H9 (cell line): Measurements from ENCODE around the gene RHBDL2. TPM values are rescaled to one million over a fixed set of nuclear protein-coding genes. Genes with fewer than 3 reads are reported as not detected.
A peak's percentile ranks its signal among the peaks of the same experiment; 100 is the strongest.

Source experiments
- DNase-seq: peaks from one replicate; pipeline ENCODE4 v3.0.0-alpha.2; 2017
- H2AFZ ChIP-seq: one replicate; pipeline ENCODE4 v1.6.1; 2013; ENCODE audit warnings: mild to moderate bottlenecking, low read length, control low read depth, moderate library complexity
- H2AK5ac ChIP-seq: 2 replicates; pipeline ENCODE4 v1.6.1; 2013; ENCODE audit warnings: low read length, control low read depth, mixed read lengths; ENCODE audit not compliant: insufficient read length
- H2BK120ac ChIP-seq: one replicate; pipeline ENCODE4 v1.6.1; 2013; ENCODE audit warnings: low read depth, mild to moderate bottlenecking, low read length, control low read depth, inconsistent platforms; ENCODE audit not compliant: poor library complexity, severe bottlenecking
- H2BK12ac ChIP-seq: 2 replicates; pipeline ENCODE4 v1.6.1; 2013; ENCODE audit warnings: low read length, control low read depth, mixed read lengths, low read depth; ENCODE audit not compliant: insufficient read length
- H2BK15ac ChIP-seq: 2 replicates; pipeline ENCODE4 v1.6.1; 2013; ENCODE audit warnings: low read depth, low read length, control low read depth
- H2BK20ac ChIP-seq: one replicate; pipeline ENCODE4 v1.6.1; 2013; ENCODE audit warnings: low read depth, mild to moderate bottlenecking, low read length, control low read depth, inconsistent platforms; ENCODE audit not compliant: poor library complexity, severe bottlenecking
- H2BK5ac ChIP-seq: 2 replicates; pipeline ENCODE4 v1.6.1; 2013; ENCODE audit warnings: low read length, control low read depth, mixed read lengths; ENCODE audit not compliant: insufficient read length
- H3K14ac ChIP-seq: 2 replicates; pipeline ENCODE4 v1.6.1; 2013; ENCODE audit warnings: low read length, control low read depth; ENCODE audit not compliant: insufficient read depth
- H3K18ac ChIP-seq: 2 replicates; pipeline ENCODE4 v1.6.1; 2013; ENCODE audit warnings: low read depth, mild to moderate bottlenecking, mixed read lengths, low read length, control low read depth; ENCODE audit not compliant: insufficient read length
- H3K23ac ChIP-seq: 2 replicates; pipeline ENCODE4 v1.6.1; 2013; ENCODE audit warnings: low read length, control low read depth, mixed read lengths, low read depth; ENCODE audit not compliant: insufficient read length
- H3K23me2 ChIP-seq: 2 replicates; pipeline ENCODE4 v1.6.1; 2013; ENCODE audit warnings: low read depth, mild to moderate bottlenecking, mixed read lengths, low read length, control low read depth; ENCODE audit not compliant: insufficient read length, poor library complexity, severe bottlenecking
- H3K27ac ChIP-seq: 2 replicates; pipeline ENCODE4 v1.5.1; 2013; ENCODE audit warnings: low read length, control low read depth, mixed read lengths, low read depth; ENCODE audit not compliant: insufficient read length
- H3K27me3 ChIP-seq: 2 replicates; pipeline ENCODE4 v1.6.1; 2013; ENCODE audit warnings: low read length, control low read depth, inconsistent platforms; ENCODE audit not compliant: insufficient read depth
- H3K4ac ChIP-seq: 2 replicates; pipeline ENCODE4 v1.6.1; 2013; ENCODE audit warnings: low read depth, mild to moderate bottlenecking, control low read depth, inconsistent platforms, low read length, moderate library complexity
- H3K4me1 ChIP-seq: 2 replicates; pipeline ENCODE4 v1.6.1; 2013; ENCODE audit warnings: low read length, control low read depth, inconsistent platforms; ENCODE audit not compliant: insufficient read depth
- H3K4me2 ChIP-seq: 2 replicates; pipeline ENCODE4 v1.6.1; 2013; ENCODE audit warnings: low read length, control low read depth, mixed read lengths; ENCODE audit not compliant: insufficient read length, insufficient read depth
- H3K56ac ChIP-seq: 2 replicates; pipeline ENCODE4 v1.6.1; 2013; ENCODE audit warnings: low read depth, mild to moderate bottlenecking, mixed read lengths, low read length, control low read depth; ENCODE audit not compliant: insufficient read length
- H3K79me1 ChIP-seq: 2 replicates; pipeline ENCODE4 v1.6.1; 2013; ENCODE audit warnings: low read depth, mild to moderate bottlenecking, moderate library complexity, low read length, control low read depth, inconsistent platforms; ENCODE audit not compliant: insufficient read depth, poor library complexity, severe bottlenecking
- H3K79me2 ChIP-seq: 2 replicates; pipeline ENCODE4 v1.6.1; 2013; ENCODE audit warnings: low read length, control low read depth, inconsistent platforms; ENCODE audit not compliant: insufficient read depth
- H3K9ac ChIP-seq: 2 replicates; pipeline ENCODE4 v1.6.1; 2013; ENCODE audit warnings: low read length, control low read depth, mixed read lengths; ENCODE audit not compliant: insufficient read length; ENCODE audit errors: extremely low read depth
- H3K9me3 ChIP-seq: one replicate; pipeline ENCODE4 v1.6.1; 2013; ENCODE audit warnings: low read depth, low read length, inconsistent platforms; ENCODE audit not compliant: control insufficient read depth
- H3T11ph ChIP-seq: one replicate; pipeline ENCODE4 v1.6.1; 2013; ENCODE audit warnings: mild to moderate bottlenecking, low read length, control low read depth, inconsistent platforms
- H4K20me1 ChIP-seq: one replicate; pipeline ENCODE4 v1.6.1; 2013; ENCODE audit not compliant: control insufficient read depth, insufficient read length, insufficient read depth
- H4K5ac ChIP-seq: 2 replicates; pipeline ENCODE4 v1.6.1; 2013; ENCODE audit warnings: low read depth, mild to moderate bottlenecking, mixed read lengths, low read length, control low read depth; ENCODE audit not compliant: insufficient read length
- H4K8ac ChIP-seq: replicated peaks from 2 replicates; pipeline ENCODE4 v1.6.1; 2013; ENCODE audit warnings: low read length, control low read depth, mixed read lengths, low read depth; ENCODE audit not compliant: insufficient read length
- H4K91ac ChIP-seq: 2 replicates; pipeline ENCODE4 v1.6.1; 2013; ENCODE audit warnings: low read depth, mild to moderate bottlenecking, moderate library complexity, mixed read lengths, low read length, control low read depth; ENCODE audit not compliant: insufficient read length
- H3K27ac Mint-ChIP-seq, 3 experiments: 2 replicates in 2 of 3; 3 replicates in 1 of 3; pipeline ENCODE4 v1.8.0; 2020 to 2021; ENCODE audit warnings: mixed read lengths in 3 of 3, mild to moderate bottlenecking in 1 of 3, moderate library complexity in 1 of 3
- H3K27me3 Mint-ChIP-seq: 2 replicates; pipeline ENCODE4 v1.8.0; 2021; ENCODE audit warnings: low read depth, mild to moderate bottlenecking, moderate library complexity, mixed read lengths
- H3K36me3 Mint-ChIP-seq, 3 experiments: 2 replicates in 2 of 3; 3 replicates in 1 of 3; pipeline ENCODE4 v1.8.0; 2020 to 2021; ENCODE audit warnings: low read depth in 3 of 3, mixed read lengths in 3 of 3; ENCODE audit not compliant: insufficient read depth in 1 of 3
- H3K4me1 Mint-ChIP-seq, 2 experiments: 2 replicates each; pipeline ENCODE4 v1.8.0; 2020; ENCODE audit warnings: mixed read lengths in 2 of 2
- H3K4me3 Mint-ChIP-seq, 2 experiments: 2 replicates in 1 of 2; 3 replicates in 1 of 2; pipeline ENCODE4 v1.8.0; 2020 to 2021; ENCODE audit warnings: mild to moderate bottlenecking in 2 of 2, mixed read lengths in 2 of 2, moderate library complexity in 1 of 2
- H3K9me3 Mint-ChIP-seq, 2 experiments: 2 replicates in 1 of 2; 3 replicates in 1 of 2; pipeline ENCODE4 v1.8.0; 2020; ENCODE audit warnings: mild to moderate bottlenecking in 2 of 2, mixed read lengths in 2 of 2, moderate library complexity in 1 of 2
- WGBS: extraction: QIAGEN DNeasy Blood & Tissue Kit; methylation state at CpG from one replicate; pipeline ENCODE4 v1.1.7; 2013; ENCODE audit warnings: missing lambda C conversion rate, low lambda C conversion rate, mixed read lengths; ENCODE audit not compliant: insufficient read length; ENCODE audit errors: extremely low coverage; 5-methylcytosine and 5-hydroxymethylcytosine counted together
- total RNA-seq: library from RNA; stranded (reverse); gene quantifications from 2 replicates; pipeline ENCODE4 v1.2.1, GENCODE V29; 2021
- TF ChIP-seq, protein P1 (sequence below): fragments of 200-600 bp; sonication (generic); conservative IDR thresholded peaks from 3 replicates; pipeline ENCODE4 v1.8.0; 2021; ENCODE audit warnings: antibody characterized with exemption, mild to moderate bottlenecking

The RHBDL2 gene
- total RNA-seq, 1 experiment from 2014 or later: not detected

DNA sequence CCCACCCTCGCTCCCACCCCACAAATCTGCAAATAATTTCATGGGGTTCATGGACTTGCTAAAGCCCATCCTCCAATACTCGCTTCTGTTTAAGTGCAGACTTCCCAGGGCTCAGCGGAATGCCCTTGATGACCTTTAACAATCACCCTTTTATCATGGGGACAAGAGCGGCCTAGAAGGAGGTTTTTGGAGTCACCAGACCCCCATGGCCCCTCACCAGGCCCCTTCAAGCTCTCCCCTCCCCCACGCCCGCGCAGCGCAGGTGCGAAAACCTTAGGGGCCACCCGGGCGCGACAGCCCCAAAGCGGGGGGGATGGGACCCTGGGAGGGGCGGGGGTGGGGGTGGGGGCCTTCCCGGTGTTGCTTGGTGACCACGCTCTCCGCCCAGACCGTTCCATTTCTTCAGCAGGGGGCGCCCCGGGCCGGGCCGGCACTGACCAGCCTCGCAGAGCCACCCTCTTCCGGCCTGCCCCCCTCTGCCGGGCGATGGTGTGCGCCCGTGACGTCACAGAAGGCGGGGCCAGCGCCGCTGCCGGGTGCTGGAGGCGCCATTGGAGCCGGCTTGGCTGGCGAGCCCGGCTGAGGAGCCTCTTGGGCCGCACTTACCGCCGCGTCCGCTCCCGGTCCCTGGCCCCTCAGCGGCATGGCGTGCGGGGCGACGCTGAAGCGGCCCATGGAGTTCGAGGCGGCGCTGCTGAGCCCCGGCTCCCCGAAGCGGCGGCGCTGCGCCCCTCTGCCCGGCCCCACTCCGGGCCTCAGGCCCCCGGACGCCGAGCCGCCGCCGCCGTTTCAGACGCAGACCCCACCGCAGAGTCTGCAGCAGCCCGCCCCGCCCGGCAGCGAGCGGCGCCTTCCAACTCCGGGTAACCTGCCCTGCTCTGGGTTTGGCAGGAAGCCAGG, 49.4 kb upstream of the RHBDL2 start, which contains the start of gene AKIRIN1:
AKIRIN1 (plus strand) TSS at position 539 of the 900 bp plus-strand sequence; CDS start at position 644, 105 bp downstream.
- Mint-ChIP-seq H3K36me3 (peaks cover 29 to 40% (median 34%) of the 10 kb centered on the region in 3 experiments), H3K27me3 (no peaks in the 10 kb centered on the region), H3K27ac (peak within 1 kb of the TSS; percentile 95 to 99 (median 99)), H3K4me1 (peaks cover 44 to 52% of the 10 kb centered on the region in 2 experiments), H3K4me3 (peak within 1 kb of the TSS; percentile 84 to 91), H3K9me3 (no peaks in the 10 kb centered on the region)
- Histone ChIP-seq H4K8ac (no peak within 1 kb of the TSS), H3K79me1 (no peaks in the 10 kb centered on the region), H3K79me2 (peaks cover 43% of the 10 kb centered on the region), H3K23ac (peak within 1 kb of the TSS; percentile 98), H2BK15ac (no peak within 1 kb of the TSS), H2AK5ac (no peak within 1 kb of the TSS), H3K9ac (peak within 1 kb of the TSS; percentile 99), H3K27ac (peak within 1 kb of the TSS; percentile 84), H3K18ac (peak within 1 kb of the TSS; percentile 97), H3K27me3 (no peaks in the 10 kb centered on the region), H3K9me3 (no peaks in the 10 kb centered on the region), H2BK5ac (peak within 1 kb of the TSS; percentile 87), H4K91ac (no peak within 1 kb of the TSS), H2BK120ac (peak within 1 kb of the TSS; percentile 80), H4K20me1 (no peaks in the 10 kb centered on the region), H2BK12ac (peak within 1 kb of the TSS; percentile 90), H2AFZ (no peak within 1 kb of the TSS), H2BK20ac (no peak within 1 kb of the TSS), H3K56ac (peak within 1 kb of the TSS; percentile 82), H3K4ac (no peak within 1 kb of the TSS; the same call in 1 of the 2 replicates), H3T11ph (peak within 1 kb of the TSS; percentile 39), H3K4me1 (peaks cover 4% of the 10 kb centered on the region; the same call in 1 of the 2 replicates), H3K23me2 (peaks cover 13% of the 10 kb centered on the region), H4K5ac (no peak within 1 kb of the TSS), H3K14ac (peak within 1 kb of the TSS; percentile 99), H3K4me2 (peak within 1 kb of the TSS; percentile 100)
- no CpG with 5 or more reads among the region's 76 CpGs for WGBS
- DNase-seq: peak; percentile 99
- TF ChIP-seq, protein P1, sequence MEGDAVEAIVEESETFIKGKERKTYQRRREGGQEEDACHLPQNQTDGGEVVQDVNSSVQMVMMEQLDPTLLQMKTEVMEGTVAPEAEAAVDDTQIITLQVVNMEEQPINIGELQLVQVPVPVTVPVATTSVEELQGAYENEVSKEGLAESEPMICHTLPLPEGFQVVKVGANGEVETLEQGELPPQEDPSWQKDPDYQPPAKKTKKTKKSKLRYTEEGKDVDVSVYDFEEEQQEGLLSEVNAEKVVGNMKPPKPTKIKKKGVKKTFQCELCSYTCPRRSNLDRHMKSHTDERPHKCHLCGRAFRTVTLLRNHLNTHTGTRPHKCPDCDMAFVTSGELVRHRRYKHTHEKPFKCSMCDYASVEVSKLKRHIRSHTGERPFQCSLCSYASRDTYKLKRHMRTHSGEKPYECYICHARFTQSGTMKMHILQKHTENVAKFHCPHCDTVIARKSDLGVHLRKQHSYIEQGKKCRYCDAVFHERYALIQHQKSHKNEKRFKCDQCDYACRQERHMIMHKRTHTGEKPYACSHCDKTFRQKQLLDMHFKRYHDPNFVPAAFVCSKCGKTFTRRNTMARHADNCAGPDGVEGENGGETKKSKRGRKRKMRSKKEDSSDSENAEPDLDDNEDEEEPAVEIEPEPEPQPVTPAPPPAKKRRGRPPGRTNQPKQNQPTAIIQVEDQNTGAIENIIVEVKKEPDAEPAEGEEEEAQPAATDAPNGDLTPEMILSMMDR: no peak
